OCI-M2 (cell line): Measurements from ENCODE around the gene C19orf12.

Experiments
- DNase-seq: peaks from one replicate; lab custom pipeline; 2025; ENCODE audit not compliant: unreplicated experiment; lab: John Stamatoyannopoulos, UW

The C19orf12 gene

DNA sequence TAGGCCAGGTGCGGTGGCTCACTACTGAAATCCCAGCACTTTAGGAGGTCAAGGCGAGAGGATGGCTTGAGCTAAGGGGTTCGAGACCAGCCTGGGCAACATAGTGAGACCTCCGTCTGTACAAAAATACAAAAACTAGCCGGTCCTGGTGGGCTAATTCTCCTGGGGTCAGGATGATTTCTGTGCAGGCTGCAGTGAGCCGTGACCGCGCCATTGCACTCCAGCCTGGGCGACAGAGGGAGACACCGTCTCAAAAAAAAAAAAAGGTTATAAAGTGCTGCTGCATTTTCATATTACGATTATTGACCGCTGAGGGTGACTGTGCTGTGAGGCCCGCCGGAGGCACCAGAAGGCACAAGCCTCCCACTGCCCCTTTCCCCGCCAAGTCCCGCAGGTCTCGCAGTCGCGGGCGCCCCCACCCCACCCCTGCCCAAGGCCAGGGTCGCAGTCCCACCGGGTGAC lies 50.3 kb downstream of the C19orf12 start:
- DNase-seq, result no peak

- DNase-seq, result no peak
Observed at GRCh38 chr19:29663861-29664752, 51.0 kb downstream of the C19orf12 start.

- peak; percentile 91 for DNase-seq
Observed at GRCh38 chr19:29662604-29663404, 52.3 kb downstream of the C19orf12 start.

- DNase-seq, result peak; percentile 91
Observed at GRCh38 chr19:29662278-29662603, 52.8 kb downstream of the C19orf12 start.

- DNase-seq, result peak; percentile 87
Observed at GRCh38 chr19:29660835-29661234, 54.2 kb downstream of the C19orf12 start.

GRCh38 chr19:29658221-29658991 lies 56.7 kb downstream of the C19orf12 start:
- no peak for DNase-seq

DNA sequence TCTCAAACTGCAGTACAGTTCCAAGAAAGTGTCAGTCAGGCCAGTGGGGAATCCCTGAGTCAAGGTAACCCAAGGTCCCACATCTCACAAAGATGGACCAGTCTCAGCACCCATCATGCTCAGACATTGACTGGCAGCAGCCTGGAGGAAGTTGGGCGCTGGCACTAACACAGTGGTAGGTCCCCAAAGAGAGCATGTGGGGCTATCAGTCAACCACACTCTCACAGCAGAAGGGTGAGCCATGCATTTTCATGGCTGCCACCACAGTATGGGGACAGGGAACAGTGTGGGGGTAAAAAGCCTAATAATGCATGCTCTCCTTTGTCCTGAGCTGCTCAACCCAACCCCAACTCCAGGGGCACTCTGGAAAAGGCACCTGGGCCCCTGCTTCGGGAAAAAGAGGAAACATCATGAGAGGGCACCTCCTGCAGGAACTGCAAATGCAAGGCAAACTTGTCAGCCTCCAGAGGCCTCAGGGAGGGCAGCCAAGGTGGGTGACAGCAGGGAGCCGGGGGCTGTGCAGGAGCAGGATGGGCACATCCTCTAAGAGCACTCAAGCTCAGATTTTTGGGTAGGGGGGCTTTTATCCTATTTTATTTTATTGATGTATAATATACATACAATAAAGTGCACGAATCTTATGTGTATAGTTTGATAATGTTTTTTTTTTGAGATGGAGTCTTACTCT lies 59.3 kb downstream of the C19orf12 start:
- DNase-seq, result no peak

GRCh38 chr19:29653398-29653797 lies 61.7 kb downstream of the C19orf12 start:
- no peak for DNase-seq

DNA sequence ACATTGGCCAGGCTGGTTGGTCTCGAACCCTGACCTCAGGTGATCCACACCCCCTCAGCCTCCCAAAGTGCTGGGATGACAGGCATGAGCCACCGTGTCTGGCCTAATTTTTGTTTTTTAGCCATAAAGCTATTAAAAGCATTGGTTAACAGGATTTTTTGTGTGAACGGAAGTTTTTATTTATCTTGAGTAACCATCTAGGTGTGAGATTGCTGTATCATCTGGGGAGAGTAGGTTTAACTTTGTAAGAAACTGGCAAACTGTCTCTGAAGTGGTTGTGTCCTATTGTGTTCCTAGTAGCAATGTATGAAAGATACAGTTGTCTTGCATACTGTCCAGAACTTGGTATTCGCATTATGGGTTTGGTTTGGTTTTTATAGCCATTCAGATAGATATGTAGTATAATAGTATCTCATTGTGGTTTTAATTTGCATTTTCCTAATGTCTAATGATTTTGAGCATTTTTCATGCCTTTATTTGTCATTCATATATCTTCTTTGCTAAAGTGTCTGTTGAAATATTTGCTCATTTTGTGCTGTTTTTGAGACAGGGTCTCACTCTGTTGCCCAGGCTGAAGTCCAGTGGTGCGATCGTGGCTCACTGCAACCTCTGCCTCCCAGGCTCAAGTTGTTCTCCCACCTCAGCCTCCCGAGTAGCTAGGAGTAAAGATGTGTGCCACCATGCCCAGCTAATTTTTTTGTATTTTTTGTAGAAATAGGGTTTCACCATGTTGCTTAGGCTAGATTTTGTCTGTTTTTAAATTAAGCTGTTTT lies 63.3 kb downstream of the C19orf12 start:
- DNase-seq, result no peak

DNA sequence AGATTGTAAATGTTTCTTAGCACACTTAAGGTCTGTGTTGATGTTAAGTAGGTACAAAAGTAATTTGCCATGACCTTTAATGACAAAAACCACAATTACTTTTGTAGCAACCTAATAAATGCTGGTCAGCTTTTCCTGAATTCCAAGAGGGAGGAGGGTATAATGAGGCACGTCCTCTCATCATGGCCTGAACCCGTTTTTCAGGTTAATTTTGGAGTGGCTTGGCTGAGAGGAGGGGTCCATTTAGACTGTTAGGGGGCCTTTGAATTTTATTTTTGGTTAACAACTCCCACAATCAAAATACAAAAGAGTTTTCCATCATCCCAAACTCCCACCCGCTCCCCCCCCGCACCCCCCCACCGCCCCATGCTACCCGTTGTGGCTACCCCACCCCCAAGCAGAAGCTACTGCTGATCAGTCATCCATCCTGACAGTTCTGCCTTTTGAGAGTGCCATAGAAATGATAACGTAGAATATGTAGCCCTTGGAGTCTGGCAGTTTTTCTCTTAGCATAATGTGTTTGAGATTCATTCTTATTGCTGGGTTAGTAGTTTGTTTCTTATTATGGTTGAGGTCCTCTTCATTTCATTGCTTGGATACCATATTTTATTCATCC lies 64.2 kb downstream of the C19orf12 start:
- no peak for DNase-seq
